Stimulated activated CD8-positive, alpha-beta memory T cell treated with anti-CD3 and anti-CD28 coated beads, Interleukin-15, amount 100 ng/mL, for 48 hours (primary cell): ENCODE data around the gene SLC38A11.

Experiments
- DNase-seq, 2 donors: peaks; one replicate each; pipeline ENCODE4 v3.0.0-alpha.2; 2020; ENCODE audit warnings: low read depth in 2 of 2

Gene SLC38A11

DNA sequence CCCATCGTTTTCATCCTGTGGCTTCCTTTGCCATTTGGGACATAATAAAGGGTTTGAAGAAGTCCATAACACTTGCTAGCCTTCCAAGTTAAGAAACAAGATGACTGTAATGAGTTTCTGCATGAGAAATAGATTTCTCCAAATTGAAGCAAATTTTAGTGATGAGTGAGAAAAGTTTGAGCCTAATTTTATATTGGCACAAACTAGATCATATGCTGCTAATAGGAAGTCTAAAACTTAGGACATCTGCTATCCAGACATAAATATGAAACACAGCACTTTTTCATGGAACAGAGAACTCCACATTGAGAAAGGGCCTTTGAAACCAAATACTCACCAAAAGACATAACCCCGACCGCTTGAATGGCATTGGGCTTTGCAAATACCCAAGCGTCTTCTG is 39.8 kb downstream of the SLC38A11 start:
- no peak for DNase-seq

DNA sequence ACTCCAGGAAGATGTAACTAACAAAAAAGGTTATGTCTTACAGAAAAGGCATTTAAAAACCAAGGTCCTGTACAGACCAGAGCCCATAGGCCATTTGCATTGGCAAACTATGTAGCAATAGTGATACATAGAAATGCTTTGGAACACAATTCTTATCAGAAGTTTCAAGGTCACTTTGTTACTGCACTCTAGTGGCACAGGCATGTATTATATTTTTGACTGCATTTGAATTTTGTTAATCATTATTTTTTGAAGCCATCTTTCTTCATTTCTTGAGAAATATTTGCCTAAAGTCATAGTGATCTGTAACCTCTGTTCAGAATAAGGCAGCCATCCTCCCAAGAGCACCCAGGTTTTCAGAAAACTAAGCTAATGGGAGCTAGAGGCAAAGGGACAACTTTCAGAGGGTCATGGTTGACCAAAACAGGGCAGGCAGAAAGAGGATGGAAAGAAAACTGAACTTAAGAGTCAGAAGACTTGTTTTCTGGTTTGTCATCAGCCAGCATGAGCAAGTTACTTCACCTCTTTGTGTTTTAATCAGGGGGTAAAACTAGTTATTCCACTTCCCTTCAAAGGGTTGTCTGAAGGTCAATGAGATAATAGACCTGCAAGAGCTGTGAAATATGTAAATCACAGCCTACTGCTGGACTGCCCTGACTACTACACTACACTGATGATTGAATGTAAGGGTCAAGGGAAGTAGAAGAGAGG is 41.5 kb downstream of the SLC38A11 start:
- DNase-seq, result no peak

DNA sequence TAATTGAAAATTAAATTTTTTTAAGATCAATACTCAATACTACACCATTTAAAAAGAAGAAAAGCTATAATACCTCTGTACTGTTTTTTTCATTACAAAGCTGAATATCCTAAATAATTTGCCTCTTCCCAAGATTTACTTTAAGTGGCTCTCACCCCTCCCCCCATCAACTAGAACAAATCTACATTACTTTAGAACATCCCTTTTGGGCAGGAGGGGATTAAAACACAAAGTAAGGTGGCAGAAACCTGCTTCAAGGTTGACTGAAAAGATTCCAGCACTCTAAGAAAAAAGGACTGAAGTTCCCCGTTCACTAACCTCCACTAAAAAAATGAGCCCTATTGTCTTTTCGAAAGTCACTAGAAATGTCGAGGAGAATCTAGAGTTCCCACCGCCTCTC is 42.3 kb downstream of the SLC38A11 start:
- DNase-seq, result no peak

DNA sequence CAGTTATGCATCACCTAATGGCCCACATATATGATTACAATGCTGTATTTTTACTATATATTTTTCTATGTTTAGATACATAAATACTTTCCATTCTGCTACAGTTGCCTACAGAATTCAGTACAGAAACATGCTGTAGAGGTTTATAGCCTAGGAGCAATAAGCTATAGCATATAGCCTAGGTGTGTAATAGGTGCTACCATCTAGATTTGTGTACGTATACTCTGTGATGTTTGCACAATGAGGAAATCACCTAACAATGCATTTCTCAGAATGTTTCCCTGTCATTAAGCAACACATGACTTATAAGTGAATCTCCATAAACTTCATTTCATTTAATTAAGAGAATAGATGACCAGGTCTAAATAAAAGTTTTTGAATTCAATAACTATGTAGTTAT is 43.5 kb downstream of the SLC38A11 start:
- no peak for DNase-seq

DNA sequence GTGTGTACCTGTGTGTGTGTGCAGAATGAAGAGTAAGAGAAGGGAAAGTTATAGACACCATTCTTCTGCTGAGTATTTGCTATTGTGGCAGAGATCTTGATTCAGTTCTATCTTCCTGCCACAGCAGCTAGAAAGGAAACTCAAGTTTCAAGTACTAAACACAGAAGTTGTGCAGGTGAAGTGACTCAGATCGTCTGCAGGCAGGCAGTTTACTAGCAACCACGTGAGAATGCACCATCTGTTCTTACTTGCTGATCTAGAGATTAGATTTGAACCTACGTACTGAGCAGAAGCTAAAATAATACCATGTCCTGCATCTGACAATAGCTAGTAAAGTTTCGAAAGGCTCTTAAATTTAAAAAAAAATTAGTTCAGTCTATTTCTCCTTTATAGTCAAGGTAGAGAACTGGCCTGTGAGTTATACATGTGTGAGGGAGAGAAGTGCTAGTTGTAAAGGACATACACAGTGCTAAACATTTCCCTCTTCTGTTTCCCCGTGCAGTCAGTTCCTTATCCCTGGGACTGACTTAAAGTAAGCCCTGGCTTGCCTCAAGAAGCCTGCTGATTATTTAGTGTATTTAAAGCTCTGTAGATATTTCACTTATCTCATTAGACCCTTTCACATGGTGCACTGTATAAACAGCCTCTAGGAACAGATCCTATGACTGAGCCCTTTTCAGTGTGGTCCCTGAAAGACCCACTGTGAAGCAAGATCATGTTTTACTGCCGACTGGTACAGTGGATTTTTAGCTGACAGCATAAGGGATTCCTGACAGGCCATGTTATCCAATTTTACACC is 45.0 kb downstream of the SLC38A11 start:
- DNase-seq, result peak in 1 of 2 donors; percentile 2

DNA sequence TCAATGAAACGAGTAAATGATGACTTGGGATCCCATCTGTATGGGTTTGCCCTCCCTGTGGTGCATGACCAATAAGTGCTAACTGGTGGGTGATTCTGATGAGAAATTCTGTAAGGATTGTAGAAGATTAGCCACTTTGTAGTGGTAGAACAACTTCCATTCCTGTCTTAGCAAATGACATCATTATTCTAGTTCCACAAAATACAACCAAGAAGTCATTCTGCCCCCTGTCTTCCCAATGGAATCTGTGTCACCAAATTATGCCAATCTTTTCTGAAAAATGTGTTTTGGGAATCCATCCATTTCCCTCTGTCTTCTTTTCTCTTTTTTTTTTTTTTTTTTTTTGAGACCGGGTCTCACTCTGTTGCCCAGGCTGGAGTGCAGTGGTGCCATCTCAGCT is 48.4 kb downstream of the SLC38A11 start:
- no peak for DNase-seq

DNA sequence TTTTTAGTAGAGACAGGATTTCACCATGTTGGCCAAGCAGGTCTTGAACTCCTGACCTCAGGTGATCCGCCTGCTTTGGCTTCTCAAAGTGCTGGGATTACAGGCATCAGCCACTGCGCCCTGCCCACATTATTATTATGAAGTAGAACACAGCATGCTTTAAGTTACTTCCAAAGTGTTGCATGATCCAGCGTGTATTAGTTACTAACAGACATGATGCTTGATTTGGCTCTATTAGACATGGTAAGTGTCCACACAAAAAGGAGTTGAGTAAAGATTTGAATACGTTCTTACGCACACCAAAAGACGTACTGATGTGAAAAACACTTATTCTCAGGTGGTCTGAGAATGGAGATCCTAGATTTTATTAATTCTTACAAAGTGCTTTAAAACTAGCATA is 50.0 kb downstream of the SLC38A11 start:
- no peak for DNase-seq

DNA sequence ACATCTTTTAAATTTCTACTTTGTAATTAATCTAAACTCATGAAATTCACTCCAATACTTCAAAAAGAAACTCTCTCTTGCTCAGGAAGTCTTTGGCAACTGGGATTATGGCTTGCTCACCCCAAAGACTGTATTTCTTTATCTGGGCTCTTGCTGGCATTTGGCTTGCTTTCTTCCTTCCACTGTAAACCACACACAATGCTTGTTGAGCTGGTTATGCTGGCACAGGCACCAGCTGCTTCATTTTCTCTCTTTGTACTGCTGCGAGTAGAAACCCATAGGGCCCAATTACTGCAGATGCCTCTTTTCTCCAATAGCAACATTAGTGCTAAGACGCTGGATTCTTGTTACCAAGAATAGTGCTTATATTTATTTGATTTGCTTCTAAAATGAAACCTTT is 51.4 kb downstream of the SLC38A11 start:
- DNase-seq, result no peak

DNA sequence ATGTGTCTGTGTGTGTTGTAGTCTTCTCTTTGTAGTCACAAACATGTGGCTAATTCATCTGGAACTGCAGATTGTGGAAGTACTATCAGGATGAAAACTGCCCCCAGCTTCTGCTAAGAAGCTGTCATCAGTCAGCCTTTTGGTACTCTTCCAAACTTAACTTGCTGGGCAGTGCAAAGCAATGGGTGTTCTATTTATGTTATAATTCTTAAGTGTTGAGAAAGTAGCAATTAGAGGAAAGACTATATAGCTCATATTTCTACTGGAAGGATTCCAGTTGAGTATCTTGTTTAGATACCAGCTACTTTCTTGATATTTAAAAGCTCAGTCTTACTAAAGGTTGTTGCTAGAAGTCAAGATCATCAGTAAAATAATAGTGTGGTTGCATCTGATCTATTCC is 52.1 kb downstream of the SLC38A11 start:
- no peak for DNase-seq

DNA sequence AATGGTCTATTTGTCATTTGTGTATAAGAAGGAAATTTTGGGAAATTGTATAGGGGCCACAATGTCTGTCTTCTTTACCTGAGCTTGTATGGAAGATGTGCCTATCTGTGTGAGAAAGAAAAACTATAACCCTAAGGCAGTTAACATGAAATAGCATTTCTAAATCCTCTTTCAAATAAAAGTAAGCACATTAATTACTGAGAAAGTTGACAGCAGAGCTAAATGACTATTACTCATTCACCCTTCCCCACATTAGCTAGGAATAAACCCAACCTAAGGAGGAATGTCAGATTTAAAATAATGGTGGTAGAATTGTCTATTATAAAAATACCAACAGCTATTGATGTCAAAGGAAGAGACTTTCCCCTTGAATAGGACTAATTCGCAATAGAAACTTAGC is 56.2 kb downstream of the SLC38A11 start:
- DNase-seq, result no peak

DNA sequence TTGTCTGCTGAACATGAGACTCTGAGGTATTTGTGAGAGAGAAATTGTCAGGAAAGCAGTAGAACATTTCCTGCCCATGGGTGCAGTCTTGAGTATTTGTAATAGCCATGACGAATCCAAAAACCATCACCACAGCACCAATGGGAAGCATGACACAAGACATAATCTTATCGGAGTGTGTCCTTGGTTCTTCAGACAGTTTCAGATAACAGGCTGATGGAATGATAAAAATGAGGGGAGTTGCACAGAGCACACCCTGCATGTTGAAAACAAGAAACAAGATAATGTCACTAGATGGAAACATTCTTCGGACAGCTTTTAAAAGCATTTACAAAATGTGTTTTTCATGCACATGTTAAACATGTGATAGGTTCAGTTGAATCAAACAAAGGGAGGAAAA is 56.9 kb downstream of the SLC38A11 start:
- DNase-seq, result no peak

DNA sequence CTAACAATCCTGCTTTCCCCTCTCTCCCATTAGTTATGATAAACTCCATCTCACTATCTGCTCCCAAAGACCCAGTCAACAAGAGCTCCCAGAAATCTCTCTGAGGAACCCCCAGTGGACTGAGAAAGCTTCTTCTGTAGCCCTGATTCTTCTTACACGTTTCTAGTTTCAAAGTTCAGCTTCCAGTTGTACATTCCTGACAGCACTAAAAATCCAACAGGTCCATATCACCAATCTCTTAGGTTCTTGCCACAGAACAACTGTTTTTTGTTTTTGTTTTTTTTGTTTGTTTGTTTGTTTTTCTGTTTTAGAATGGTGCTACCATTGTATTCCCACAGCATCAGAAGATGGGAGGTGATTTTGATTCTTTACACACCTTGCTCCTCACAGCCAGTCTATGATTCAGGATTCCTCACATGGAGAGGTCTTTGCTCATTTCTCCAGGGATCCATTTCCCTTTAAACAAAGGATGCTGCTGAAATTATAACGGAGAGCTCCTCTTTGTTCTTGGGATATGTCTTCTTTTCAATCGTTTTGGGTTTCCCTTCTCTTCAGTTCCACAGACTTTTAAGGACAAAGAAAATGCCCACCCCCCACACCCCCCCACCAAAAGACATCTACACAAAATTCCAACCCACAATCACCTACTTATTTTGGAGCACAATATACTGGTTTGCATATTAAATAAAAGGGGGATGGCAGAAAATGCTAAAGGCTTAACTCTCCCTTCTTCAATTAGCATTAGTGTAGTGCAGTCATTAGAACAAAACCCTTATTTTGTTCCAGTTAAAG is 57.7 kb downstream of the SLC38A11 start:
- DNase-seq, result no peak

DNA sequence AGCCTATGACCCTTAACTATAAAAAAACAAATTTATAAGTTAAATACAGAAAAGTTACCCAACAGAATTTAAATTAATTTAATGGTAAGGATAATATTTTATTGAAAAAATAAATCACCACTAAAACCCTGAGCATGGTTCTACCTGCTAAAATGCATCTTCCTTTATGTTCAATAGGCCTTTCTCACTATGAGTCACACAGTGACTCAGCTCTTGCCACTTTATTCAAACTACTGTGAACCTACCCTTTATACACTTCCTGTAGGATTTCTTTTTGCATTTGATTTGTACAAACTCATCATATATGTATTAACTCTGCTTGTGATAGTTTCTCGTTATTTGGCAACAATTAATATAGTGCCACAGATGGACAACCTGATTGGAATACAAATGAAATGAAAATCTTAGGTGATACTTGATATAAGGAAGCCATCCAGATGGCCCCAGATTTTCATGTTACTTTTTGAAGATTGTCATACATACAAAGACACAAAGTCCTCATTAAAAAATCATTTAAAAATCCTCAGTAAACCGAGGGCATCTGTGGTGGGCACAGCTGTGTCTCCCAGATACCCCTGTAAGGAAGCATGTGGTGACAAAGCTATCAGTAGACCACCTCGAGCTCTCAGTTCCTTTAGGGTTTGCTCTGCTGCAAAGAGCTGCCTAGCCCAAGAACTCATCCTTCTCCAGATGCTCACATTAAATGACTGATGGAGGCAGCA is 58.5 kb downstream of the SLC38A11 start:
- DNase-seq, result no peak

DNA sequence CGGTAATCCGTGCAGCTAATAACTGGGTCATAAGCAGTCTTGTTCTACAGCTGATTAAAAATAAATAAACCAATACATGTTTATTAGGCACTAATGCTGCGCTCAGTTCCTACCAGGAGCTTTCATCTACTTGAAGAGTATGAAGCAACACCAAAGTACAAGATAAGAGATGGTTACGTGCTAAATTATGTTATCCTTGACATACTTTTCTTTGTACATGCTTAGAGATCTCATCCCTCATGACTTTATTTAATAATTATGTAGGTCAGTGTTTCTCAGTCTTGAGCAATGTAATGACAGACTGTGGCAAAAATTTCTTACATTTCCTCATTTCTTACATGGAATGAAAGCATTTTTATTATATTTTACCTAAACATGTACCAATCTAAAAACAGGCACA is 59.1 kb downstream of the SLC38A11 start:
- no peak for DNase-seq

DNA sequence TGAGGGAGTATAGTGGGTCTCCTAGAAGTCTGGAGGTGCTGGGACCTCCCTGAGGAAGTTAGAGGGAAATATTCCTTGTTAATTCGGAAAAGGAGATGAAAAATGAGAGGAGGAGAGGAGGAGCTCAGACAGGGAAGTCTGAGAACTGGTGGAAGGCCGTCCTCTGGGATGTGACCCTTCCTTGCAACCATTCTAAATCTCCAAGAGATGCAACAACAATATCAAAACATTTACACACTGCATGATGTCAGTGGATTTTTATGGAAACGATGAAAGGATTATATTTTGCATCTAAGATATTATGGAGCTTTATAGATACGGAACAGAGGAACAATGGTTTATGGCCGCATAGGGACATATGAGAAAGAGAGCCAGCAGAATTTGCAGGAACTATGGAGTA is 63.9 kb downstream of the SLC38A11 start:
- DNase-seq, result no peak

DNA sequence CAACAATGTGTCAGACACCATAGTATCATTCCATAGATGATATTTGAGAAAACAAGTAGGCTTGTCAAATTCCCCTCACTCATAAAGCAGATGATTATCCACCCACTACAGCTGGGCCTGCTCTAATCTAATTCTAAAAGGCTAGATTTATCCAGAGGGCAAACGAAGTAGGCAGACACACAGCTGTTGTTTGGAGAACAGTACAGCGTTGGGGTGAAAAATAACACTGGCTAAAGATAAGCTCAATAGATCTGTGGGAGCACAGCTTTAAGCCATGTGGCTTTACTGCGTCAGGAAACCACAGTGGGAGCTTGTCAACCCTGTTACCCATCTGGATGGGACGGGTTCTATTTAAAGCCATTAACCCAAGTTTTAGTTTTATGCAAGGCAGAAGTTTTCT is 64.8 kb downstream of the SLC38A11 start:
- no peak for DNase-seq

DNA sequence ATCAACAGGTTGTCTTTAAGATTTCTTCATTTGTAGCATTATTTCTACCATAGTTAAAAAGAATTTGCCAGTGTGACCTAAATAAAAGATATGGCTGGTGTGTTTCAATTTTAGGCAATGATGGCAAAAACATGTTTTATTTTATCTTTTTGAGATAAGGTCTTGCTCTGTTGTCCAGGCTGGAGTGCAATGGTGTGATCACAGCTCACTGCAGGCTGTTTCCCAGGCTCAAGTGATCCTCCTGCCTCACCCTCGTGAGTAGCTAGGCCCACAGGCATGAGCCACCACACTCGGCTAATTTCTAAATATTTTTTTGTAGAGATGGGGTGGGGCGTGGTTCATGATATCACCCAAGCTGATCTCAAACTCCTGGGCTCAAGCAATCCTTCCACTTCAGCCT is 66.7 kb downstream of the SLC38A11 start:
- no peak for DNase-seq

DNA sequence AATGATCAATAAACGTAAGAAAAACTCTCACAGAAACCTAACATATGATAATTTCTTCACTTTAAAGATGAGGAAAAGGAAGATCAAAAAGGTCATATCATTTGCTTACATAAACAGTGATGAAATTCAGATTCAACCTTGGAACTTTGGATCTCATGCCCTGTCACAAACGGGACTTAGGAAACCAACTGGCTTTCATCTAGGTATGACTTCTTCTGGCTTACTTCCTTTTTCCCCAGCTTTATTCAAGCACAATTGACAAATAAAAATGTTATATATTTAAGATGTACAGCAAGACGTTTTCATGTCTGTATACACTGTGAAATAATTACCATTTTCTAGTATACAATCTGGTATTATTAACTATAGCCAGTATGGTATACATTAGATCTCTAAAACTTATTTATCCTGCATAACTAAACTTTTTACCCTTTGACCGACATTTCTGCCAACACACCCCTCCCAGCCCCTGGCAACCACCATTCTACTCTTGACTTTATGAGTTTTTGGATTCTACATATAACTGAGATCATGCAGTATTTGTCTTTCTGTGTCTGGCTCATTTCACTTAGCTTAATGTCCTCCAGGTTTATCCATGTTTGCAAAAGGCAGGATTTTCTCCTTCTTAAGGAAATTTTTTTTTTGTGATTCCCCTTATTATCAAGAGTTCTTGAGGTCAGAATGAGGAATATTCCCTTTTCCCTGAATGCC is 67.7 kb downstream of the SLC38A11 start:
- DNase-seq, result no peak

DNA sequence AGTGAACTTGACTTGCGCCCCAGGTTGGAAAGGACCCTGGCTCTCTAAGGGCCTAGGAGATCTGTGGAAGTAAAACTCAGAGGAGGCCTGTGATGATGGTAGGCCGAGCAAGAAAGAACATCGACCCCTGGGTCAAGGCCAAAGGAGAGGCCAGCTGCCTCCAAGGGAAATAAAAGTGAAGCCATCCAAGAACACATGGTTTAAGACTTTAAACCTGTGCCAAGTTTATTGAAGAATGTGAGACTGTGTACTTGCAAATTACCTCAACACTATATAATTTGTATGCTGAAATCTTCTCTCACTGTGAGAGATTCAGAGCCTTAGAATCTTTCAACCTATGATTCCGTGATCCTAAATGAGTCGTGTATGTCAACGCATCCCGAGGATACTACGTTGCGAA is 73.0 kb downstream of the SLC38A11 start:
- no peak for DNase-seq

DNA sequence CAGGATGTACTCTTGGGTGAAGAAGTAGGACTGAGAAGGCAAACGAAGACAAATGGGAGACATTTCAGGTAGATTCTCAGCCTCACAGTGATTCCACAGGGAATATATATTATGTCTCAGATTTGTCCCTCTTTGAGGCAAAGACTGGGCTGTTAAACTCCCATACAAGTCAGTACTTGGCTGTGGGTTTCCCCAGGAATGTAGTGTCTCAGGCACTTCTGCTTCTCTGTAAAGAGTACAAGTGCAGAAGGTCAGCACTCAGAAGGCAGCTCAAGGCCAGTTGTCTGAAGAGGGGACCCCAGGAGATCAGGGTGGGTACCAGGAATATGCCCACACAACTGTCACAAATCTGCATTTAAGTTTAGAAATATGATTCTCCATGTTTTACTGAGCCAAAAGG is 73.8 kb downstream of the SLC38A11 start:
- no peak for DNase-seq

DNA sequence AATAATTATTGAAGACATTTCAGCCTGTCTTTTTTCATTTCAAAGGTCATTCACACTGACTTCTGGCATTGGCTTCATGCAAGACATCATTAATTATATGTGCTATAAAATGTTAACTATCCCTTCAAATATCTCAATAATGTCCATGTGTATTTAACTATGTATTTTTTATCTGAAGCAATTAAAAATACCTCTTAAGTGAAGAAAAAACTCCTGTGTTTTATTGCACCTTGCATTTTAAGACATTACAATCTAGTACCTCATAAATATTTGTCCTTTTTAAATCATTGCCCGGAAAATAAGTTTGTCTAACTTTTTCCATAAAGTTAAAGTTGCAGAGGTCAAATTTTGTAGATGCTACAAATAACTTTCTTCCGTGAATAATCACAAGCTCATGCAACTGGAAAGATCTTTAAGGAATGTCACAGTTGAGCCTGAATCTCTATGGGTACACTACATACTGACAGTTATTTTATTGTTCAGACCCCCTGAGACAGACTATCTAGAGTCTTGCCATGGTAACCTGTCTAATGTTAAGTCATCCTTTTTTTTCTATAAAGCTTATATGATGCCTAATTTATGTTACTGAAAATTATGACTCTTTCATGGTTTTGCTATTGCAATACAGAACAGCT is 75.3 kb downstream of the SLC38A11 start:
- no peak for DNase-seq
